NCI-H2196 (cell line): ENCODE results near the gene NECTIN3.

Experiments used
- DNase-seq: peaks from one replicate; lab custom pipeline; 2025; ENCODE audit not compliant: unreplicated experiment; lab: John Stamatoyannopoulos, UW

Gene NECTIN3

GRCh38 chr3:111071257-111072030 lies at the start of gene NECTIN3:
TSS of gene NECTIN3 (plus strand) at chr3:111071816. CDS start at chr3:111072018, 202 bp downstream.
- DNase-seq, result peak; percentile 74

- DNase-seq, result no peak
Measured at GRCh38 chr3:111027868-111028267, 43.7 kb upstream of the NECTIN3 start.

- DNase-seq, result no peak
Measured at GRCh38 chr3:111031538-111031937, 40.1 kb upstream of the NECTIN3 start.

GRCh38 chr3:111032677-111033076 lies 38.9 kb upstream of the NECTIN3 start:
- DNase-seq, result no peak

GRCh38 chr3:111033470-111034050 lies 38.1 kb upstream of the NECTIN3 start:
- DNase-seq, result no peak

- DNase-seq, result no peak
Measured at GRCh38 chr3:111035316-111035715, 36.3 kb upstream of the NECTIN3 start.

GRCh38 chr3:111035902-111036301 lies 35.7 kb upstream of the NECTIN3 start:
- DNase-seq, result no peak

- DNase-seq, result no peak
Measured at GRCh38 chr3:111040959-111041358, 30.7 kb upstream of the NECTIN3 start.

GRCh38 chr3:111045564-111045963 lies 26.1 kb upstream of the NECTIN3 start:
- DNase-seq, result no peak

GRCh38 chr3:111047042-111047441 lies 24.6 kb upstream of the NECTIN3 start:
- no peak for DNase-seq

- DNase-seq, result no peak
Measured at GRCh38 chr3:111047812-111048435, 23.7 kb upstream of the NECTIN3 start.

GRCh38 chr3:111051354-111051753 lies 20.3 kb upstream of the NECTIN3 start:
- no peak for DNase-seq

- DNase-seq, result no peak
Measured at GRCh38 chr3:111068574-111068973, 3.0 kb upstream of the NECTIN3 start.

GRCh38 chr3:111069974-111070771 lies 1.4 kb upstream of the NECTIN3 start:
- no peak for DNase-seq

GRCh38 chr3:111070772-111071256 lies 802 bp upstream of the NECTIN3 start:
- peak; percentile 31 for DNase-seq

GRCh38 chr3:111072031-111072921 lies 660 bp downstream of the NECTIN3 start:
- no peak for DNase-seq

- DNase-seq, result no peak
Measured at GRCh38 chr3:111073218-111073617, 1.6 kb downstream of the NECTIN3 start.

- no peak for DNase-seq
Measured at GRCh38 chr3:111076732-111077131, 5.1 kb downstream of the NECTIN3 start.

- DNase-seq, result no peak
Measured at GRCh38 chr3:111077369-111077768, 5.8 kb downstream of the NECTIN3 start.

GRCh38 chr3:111080413-111080812 lies 8.8 kb downstream of the NECTIN3 start:
- peak; percentile 11 for DNase-seq
